NCI-H2081 (cell line): Measurements from ENCODE around the gene ST14.
"Not testable (repeated sequence)": the region's sequence is repeated elsewhere in the genome, so short reads cannot be mapped to it uniquely, and the experiment has no call there.

Experiments
- DNase-seq, 2 experiments: peaks; one replicate each; lab custom pipeline; 2025; lab: John Stamatoyannopoulos, UW

ST14 gene

DNA sequence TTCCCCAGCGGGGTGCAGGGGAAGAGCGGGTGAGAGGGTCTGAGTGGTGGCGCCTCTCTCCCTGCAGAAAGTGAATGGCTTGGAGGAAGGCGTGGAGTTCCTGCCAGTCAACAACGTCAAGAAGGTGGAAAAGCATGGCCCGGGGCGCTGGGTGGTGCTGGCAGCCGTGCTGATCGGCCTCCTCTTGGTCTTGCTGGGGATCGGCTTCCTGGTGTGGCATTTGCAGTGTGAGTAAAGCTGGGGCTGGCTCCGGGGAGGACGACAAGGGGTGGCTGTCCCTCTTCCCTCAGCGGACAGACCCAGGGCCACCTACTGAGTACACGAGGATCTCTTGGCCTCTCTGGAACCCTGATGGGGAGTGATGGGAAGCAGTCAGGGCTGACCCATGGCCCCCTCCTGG is 28.5 kb downstream of the ST14 start:
- DNase-seq, result no peak

- no peak for DNase-seq
Measured at GRCh38 chr11:130188585-130189347, 29.2 kb downstream of the ST14 start.

- DNase-seq, result no peak
Measured at GRCh38 chr11:130189492-130190210, 30.1 kb downstream of the ST14 start.

DNA sequence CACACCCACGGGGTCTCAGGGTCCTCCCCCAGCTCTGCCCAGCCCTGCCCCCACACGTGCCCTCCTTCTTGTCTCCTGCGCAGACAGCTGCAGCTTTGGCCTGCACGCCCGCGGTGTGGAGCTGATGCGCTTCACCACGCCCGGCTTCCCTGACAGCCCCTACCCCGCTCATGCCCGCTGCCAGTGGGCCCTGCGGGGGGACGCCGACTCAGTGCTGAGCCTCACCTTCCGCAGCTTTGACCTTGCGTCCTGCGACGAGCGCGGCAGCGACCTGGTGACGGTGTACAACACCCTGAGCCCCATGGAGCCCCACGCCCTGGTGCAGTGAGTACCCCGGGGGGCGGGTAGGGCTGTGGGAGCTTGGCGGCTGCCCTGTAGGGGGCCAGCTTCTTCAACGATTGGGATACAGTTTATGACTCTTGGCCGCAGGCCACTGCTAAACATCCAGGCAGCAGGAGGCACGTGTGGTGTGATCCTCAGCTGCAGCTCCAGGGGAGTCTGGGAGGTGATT is 30.8 kb downstream of the ST14 start:
- peak in 1 of 2 experiments; percentile 38 for DNase-seq

- DNase-seq, result no peak
Measured at GRCh38 chr11:130191896-130192295, 32.3 kb downstream of the ST14 start.

DNA sequence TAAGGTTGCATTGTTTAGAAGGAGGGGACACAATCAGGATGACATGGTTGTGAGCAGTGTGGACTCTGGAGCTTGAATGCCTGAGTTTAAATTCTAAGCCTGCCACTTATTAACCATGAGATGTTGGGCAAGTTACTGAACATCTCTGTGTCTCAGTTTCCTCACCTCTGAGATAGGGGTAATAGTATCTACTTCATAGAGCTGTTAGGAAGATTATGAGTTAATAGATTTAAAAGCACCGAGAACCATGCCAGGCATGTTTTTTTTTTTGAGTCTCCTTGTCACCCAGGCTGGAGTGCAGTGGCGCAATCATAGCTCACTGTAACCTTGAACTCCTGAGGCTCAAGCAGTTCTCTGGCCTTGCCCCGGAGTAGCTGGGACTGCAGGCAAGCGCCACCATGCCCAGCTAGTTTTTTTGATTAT is 33.3 kb downstream of the ST14 start:
- DNase-seq, result no peak

DNA sequence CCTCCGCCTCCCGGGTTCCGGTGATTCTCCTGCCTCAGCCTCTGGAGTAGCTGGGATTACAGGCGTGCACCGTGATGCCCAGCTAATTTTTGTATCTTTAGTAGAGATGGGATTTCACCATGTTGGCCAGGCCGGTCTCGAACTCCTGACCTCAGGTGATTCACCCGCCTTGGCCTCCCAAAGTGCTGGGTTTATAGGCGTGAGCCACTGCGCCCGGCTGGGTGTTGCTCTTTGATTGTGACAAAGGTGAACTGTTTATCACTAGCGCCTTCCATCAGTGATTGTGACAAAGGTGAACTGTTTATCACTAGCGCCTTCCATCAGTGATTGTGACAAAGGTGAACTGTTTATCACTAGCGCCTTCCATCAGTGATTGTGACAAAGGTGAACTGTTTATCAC is 34.0 kb downstream of the ST14 start:
- DNase-seq, result not testable (repeated sequence)

DNA sequence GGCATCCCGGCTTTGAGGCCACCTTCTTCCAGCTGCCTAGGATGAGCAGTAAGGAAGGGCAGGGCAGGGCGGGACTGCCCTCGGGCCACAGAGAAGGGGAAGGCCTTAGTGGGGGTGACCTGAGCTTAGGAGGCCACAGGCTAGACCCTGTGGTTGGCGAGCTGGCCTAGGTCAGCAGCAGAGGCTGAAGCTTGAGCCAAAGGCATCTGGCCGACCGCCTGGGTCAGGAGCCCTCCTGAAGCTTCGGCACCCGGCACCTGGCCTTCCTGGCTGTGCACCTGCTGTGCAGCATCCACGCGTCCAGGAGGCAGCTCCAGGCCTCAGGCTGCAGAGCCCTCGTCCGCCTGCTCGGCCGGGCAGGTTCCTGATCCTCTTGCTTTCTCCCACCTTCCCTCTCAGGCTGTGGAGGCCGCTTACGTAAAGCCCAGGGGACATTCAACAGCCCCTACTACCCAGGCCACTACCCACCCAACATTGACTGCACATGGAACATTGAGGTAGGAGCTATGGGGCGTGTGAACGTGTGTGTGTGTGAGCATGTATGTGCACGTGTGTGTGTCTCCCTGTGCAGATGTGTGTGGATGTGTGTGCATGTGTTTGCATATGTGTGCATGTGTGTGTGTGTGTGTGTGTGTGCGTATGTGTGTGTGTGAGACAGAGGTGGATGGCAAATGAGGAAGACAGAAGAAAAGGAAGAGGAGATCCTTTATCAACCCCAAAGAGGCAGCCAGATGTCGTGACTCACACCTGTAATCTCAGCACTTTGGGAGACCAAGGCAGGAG is 34.9 kb downstream of the ST14 start:
- DNase-seq, result no peak

DNA sequence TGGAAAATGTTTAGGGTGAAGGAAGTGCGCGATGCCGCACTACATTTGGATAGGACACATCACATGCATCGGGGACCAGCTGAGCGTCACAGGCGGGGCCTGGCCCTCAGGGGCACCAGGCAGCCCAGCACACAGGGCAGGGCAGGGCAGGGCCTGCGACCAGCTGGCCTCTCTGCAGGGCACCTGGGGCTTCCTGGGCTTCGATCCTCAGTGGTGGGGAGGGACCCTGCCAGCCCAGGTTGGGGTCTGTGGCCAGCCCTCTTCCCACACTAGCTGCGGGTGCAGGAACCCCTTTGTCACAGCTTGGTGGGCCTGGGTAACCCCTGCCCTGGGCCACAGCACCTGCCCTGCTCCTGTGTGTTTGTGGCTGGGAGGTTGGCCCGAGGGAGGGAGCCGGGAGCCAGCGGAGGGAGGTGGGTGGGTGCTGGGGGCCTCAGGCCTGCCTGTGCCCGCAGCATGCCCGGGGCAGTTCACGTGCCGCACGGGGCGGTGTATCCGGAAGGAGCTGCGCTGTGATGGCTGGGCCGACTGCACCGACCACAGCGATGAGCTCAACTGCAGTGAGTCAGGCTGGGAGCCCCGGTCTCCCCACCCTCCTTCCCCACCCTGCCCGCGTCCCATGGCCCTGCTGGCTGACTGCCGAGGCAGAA is 37.9 kb downstream of the ST14 start:
- DNase-seq, result no peak

GRCh38 chr11:130198292-130198691 is 38.7 kb downstream of the ST14 start:
- DNase-seq, result no peak

GRCh38 chr11:130198964-130199363 is 39.4 kb downstream of the ST14 start:
- no peak for DNase-seq

- no peak for DNase-seq
Measured at GRCh38 chr11:130199792-130200191, 40.2 kb downstream of the ST14 start.

DNA sequence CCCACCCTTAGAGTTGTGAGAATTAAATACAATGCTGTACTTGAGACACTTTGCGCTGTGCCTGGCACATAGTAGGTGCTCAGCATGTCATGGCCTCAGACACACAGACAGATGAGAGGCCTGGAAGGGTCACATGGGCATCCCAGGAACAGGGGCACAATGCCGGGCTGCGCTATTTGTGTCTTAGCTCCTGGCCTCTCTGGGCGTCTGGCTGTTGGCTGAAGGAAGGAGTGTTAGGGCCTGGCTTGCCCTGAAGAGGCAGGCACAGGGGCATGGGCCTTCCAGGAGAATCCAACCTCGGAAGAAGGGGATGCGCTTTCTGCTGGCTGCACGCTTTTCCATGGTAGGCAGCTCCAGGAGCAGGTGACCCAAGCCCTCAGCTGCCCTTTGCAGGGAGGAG is 41.4 kb downstream of the ST14 start:
- DNase-seq, result no peak

GRCh38 chr11:130202009-130202817 is 42.6 kb downstream of the ST14 start:
- no peak for DNase-seq

DNA sequence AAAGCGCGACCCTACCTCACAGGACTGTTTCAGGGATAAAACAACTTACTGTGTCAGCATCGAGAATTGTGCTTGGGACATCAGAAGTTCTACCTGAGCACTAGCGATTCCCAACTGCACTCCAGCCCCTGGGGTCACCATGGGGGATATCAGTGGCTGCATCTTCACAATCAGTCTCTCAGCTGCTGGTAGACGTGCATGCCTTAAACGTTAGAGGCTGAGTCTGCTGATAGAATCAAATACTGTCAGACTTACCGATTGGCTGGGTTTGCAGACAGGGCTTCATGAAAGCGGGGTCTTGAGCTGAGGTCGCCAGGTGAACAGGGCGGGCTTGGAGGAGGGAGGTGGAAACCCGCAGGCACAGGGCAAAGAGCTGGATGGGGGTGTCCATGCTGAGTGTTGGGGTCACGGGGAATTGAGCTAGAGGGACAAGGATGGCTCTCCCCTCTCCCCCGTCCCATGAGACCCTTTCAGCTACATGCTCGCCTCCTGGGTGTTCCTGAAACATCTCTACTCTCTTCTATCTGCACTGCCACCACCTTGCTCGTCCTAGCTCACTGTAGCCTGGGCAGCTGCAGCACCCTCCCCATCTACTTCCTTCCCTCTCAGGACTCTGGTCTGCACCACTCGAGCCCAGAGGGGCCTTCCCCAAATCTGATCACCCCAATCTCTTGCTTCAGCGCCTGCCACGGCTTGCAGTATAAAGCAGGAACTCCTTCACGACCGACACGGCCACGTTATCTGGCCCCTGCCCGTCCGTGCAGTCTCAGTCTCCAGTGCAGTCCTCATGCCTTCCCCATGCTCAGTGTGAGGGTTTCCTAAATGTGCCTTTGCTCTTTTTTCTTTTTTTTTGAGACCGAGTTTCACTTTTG is 43.5 kb downstream of the ST14 start:
- no peak for DNase-seq

DNA sequence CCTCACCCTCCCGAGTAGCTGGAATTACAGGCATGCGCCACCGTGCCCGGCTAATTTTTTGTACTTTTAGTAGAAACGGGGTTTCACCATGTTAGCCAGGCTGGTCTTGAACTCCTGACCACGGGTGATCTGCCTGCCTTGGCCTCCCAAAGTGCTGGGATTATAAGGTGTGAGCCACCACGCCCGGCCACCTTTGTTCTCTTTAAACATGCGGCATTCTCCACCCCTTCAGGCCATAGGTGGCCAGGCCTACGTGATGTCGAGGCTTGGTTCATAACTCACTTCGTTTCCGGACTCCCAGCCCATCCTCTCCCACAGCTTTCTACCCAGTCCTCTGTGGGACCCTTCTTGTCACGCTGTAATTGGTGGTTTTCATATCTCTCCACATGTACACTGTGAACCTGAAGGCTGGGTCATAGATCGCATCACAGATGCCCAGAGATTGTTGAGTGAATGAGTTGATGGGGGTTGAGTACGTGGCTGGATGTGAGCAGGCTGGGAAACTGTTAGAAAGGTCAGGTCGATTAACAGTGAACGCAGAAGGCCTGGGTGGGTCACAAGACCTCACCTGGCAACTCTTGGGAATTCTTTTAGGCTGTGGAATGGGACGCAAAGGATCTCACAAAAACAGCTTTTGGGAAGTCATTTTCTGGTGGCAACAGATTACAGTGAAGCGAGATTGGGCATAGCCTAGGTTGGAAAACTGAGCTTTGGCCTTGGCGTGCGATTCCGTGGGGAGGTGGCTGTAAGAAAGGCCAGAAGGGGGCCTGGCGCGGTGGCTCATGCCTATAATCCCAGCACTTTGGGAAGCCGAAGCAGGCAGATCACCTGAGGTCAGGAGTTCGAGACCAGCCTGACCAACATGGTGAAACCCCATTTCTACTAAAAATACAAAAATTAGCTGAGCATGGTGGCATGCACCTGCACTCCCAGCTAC is 44.5 kb downstream of the ST14 start:
- DNase-seq, result no peak

GRCh38 chr11:130204703-130205095 is 45.1 kb downstream of the ST14 start:
- DNase-seq, result no peak

- no peak for DNase-seq
Measured at GRCh38 chr11:130206141-130206540, 46.6 kb downstream of the ST14 start.
